AG10803 (cell line): ENCODE data around the gene COX5A.
"Not testable (repeated sequence)": the region's sequence is repeated elsewhere in the genome, so short reads cannot be mapped to it uniquely, and the experiment has no call there.

Experiments used
- DNase-seq: peaks from one replicate; pipeline ENCODE4 v3.0.0; 2010; ENCODE audit warnings: low read depth
- H3K4me3 ChIP-seq: 2 replicates; pipeline ENCODE4 v1.5.1; 2011; ENCODE audit warnings: mild to moderate bottlenecking, low read length, control low read depth
- TF ChIP-seq, protein P1 (sequence below): conservative IDR thresholded peaks from 2 replicates; pipeline ENCODE4 v1.5.1; 2011; ENCODE audit warnings: mild to moderate bottlenecking, low read length, control low read depth, inconsistent platforms

Gene COX5A

DNA sequence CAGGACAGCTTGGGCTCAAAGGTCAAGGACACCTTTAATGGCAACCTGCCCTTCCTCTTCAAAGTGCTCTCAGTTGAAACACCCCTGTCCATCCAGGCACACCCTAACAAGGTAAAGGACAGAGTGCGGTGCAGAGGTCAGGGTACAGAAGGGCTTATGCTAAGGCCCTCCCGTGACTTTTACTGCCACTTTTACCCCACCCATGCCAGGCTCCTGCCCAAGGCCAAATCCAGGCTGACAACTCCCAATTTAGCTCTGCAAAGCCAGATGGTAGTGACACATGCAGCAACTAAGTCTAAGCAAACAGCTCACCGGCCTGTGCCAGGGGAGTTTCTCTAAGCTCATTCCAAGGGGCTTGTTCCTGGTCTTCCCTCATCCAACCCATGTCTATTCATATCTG lies 46.4 kb downstream of the COX5A start:
- no peak overlapping the region for H3K4me3 ChIP-seq
- TF ChIP-seq, protein P1, sequence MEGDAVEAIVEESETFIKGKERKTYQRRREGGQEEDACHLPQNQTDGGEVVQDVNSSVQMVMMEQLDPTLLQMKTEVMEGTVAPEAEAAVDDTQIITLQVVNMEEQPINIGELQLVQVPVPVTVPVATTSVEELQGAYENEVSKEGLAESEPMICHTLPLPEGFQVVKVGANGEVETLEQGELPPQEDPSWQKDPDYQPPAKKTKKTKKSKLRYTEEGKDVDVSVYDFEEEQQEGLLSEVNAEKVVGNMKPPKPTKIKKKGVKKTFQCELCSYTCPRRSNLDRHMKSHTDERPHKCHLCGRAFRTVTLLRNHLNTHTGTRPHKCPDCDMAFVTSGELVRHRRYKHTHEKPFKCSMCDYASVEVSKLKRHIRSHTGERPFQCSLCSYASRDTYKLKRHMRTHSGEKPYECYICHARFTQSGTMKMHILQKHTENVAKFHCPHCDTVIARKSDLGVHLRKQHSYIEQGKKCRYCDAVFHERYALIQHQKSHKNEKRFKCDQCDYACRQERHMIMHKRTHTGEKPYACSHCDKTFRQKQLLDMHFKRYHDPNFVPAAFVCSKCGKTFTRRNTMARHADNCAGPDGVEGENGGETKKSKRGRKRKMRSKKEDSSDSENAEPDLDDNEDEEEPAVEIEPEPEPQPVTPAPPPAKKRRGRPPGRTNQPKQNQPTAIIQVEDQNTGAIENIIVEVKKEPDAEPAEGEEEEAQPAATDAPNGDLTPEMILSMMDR: no peak
- no peak for DNase-seq

DNA sequence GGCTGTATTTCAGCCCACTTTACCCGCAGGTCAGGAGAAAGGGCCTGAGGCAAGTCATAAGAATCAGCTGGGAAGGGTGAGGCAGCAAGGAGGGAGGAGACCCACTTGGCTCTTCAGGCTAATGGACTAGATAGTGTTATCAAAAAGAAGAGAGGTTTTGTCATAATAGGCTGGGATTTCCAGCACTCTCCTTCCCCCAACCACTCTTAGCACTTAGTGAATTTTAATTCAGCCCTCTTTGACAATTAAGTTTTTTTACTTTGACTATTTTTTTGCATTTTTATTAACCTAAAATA lies 47.3 kb downstream of the COX5A start:
- peak overlapping the region; percentile 98 for H3K4me3 ChIP-seq
- TF ChIP-seq, protein P1: no peak
- DNase-seq: no peak

DNA sequence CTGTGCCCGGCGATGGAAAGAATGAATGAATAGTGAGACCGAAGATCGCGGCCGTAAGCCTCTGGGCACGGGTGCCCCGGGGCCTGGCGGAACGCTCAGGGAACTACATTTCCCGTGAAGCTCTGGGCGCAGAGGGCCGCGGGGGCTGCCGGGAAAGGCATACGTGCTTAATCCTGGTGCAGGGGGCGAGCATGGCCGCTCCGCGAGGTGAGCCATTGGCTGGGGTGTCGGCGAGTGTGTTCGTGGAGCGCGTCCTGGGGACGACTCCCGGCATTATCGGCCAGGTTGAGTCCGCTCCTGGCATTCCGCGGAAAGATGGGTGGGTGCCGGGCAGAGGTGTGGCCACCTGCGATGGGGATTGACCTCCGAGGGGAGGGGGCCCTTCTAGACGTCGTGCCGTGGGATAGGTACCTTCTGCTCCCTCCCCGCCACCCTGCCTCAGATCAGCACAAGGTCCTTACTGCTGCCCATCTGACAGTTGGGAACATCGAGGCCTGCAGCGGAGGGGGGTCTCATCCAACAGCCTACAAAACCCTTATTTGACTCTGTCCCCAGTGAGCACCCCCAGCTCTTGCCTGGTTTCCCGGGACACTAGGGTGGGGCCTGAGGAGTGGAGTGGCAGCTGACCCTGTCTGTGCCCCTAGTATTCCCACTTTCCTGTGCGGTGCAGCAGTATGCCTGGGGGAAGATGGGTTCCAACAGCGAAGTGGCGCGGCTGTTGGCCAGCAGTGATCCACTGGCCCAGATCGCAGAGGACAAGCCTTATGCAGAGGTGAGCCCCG lies 47.8 kb downstream of the COX5A start, which contains the start of gene MPI:
Gene MPI, plus strand, starts transcription at position 160 of the 782 bp plus-strand sequence. Its CDS starts 32 bp downstream, at position 192.
- TF ChIP-seq, protein P1: peak; percentile 15; the same call in 1 of the 2 replicates
- DNase-seq: peak; percentile 70
- peak within 1 kb of the TSS; percentile 98 for H3K4me3 ChIP-seq

DNA sequence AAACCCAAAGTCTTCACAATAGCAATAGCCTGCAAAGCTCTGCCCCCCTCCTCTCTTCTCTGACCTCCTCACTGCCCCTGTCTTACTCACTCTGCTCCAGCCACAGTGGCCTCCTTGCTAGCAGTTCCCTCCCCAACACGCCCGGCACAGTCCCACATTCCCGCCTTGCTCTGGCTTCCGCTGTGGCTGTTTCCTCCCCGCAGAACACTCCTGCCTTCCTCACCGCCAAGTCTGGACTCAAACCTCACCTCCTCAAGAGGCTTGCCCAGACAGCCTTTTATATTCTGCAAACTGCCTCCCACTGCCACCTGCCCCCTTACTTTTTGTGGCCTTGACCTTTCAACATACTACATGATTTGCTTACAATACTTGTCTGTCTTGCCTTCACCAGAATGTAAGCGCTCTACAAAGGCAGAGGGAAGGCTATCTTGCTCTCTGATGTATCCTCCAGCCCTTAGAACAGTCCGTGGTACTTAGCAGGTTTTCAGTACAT lies 48.4 kb downstream of the COX5A start:
- TF ChIP-seq, protein P1: no peak
- peak overlapping the region; percentile 98 for H3K4me3 ChIP-seq
- DNase-seq: no peak

DNA sequence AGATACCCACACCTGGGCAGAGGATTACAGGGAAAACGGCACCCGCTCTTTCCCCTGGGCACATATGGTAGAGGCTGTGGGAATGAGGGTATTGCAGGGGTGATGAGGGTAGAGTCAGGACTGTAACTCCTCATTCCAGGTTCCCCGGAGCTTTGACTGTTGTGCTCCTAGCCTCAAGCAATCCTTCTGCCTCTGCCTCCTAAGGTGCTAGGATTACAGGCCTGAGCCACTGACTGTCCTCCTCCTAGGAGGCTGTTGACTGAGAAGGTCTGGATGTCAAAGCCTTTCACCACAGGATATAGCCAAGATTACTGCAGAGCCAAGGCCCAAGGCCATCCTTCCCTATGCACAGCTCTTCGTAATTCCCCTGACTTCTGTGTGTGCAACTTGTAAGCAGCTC lies 49.2 kb downstream of the COX5A start:
- TF ChIP-seq, protein P1: no peak
- no peak for DNase-seq
- H3K4me3 ChIP-seq: no peak overlapping the region

DNA sequence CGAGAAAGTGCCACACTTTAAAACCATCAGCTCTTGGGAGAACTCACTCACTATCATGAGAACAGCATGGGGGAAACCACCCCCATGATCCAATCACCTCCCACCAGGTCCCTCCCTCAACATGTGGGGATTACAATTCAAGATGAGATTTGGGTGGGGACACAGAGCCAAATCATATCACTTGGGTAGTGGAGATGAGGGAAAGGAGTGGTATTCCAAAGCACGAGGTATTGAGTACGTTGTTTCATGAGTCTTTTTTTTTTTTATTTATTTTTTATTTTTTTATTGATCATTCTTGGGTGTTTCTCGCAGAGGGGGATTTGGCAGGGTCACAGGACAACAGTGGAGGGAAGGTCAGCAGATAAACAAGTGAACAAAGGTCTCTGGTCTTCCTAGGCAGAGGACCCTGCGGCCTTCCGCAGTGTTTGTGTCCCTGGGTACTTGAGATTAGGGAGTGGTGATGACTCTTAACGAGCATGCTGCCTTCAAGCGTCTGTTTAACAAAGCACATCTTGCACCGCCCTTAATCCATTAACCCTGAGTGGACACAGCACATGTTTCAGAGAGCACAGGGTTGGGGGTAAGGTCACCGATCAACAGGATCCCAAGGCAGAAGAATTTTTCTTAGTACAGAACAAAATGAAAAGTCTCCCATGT lies 50.2 kb downstream of the COX5A start:
- H3K4me3 ChIP-seq, DNase-seq: not testable (repeated sequence)

DNA sequence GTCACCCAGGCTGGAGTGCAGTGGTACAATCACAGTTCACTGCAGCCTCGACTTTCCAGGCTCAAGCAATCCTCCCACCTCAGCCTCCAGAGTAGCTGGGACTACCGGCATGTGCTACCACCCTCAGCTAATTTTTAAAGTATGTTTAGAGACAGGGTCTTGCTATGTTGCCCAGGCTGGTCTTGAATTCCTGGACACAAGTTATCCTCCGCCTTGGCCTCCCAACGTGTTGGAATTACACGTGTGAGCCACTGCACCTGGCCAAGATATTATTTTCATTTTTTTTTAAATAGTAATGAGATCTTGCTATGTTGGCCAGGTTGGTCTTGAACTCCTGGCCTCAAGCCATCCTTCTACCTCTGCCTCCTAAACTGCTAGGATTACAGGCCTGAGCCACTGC lies 52.4 kb downstream of the COX5A start:
- TF ChIP-seq, protein P1: no peak
- no peak overlapping the region for H3K4me3 ChIP-seq
- no peak for DNase-seq
